ENCODE data around the gene MAP2K5.
"Not testable (repeated sequence)": the region's sequence is repeated elsewhere in the genome, so short reads cannot be mapped to it uniquely, and the experiment has no call there.

MAP2K5 gene

DNA sequence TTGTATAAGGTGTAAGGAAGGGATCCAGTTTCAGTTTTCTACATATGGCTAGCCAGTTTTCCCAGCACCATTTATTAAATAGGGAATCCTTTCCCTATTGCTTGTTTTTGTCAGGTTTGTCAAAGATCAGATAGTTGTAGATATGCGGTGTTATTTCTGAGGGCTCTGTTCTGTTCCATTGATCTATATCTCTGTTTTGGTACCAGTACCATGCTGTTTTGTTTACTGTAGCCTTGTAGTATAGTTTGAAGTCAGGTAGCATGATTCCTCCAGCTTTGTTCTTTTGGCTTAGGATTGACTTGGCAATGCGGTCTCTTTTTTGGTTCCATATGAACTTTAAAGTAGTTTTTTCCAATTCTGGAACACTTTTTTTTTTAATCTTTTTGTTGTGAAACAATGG is 130.3 kb downstream of the MAP2K5 start:
- DNase-seq (ENCODE audit: low spot score): not testable (repeated sequence)

DNA sequence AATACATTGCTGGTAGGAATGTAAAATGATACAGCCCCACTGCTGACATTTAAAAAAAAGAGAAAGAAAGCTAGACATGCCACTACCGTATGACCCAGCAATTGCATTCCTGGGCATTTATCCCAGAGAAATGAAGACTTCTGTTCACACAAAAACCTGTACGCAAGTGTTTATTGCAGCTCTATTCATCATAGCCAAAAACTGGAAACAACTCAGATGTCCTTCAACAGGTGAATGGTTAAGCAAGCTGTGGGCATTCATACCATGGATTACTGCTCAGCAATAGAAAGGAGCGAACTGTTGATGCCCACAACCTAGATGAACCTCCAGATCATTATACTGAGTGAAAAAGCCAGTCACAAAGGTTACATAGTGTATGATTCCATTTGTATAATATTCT is 132.5 kb downstream of the MAP2K5 start:
- no peak for DNase-seq (ENCODE audit: low spot score)

DNA sequence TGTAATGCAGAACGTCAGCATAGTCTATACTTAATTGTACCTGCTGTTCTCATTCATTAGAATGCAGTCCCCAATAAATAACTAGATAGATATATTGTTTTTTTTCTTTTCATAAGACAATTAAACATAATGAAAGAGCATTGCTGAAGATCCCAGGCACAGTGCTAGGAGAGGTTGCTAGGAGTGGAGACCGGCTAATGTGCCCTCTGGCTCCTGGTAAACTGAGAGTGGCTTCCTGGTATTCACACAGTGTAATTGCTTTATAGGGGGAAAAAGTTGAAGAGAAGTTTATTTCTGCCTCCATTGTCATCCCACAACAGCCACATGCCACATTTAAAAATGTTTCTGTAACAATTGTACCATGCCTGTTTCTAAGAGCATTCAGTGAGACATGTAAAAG is 135.6 kb downstream of the MAP2K5 start:
- DNase-seq (ENCODE audit: low spot score): no peak

- no peak for DNase-seq (ENCODE audit: low spot score)
Observed at GRCh38 chr15:67678993-67679392, 136.5 kb downstream of the MAP2K5 start.

DNA sequence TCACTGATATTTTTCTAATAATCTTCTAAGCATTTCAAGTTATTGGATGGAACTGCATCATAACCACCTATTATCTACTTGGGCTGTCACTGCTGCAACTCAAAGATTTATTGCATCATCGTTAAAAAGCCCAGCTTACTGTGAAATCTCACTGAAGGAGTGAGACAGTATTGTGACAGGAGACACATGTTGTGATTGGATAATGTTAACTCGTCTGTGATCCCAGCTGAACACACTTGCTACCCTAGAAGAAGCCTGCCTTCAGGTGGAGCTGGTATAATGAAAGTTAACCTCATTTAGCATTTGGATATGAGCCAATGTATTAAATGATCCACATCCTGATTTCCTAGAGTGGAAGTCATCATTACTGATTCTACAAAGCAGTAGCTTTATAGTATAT is 138.1 kb downstream of the MAP2K5 start:
- no peak for DNase-seq (ENCODE audit: low spot score)

GRCh38 chr15:67685008-67685599 is 142.6 kb downstream of the MAP2K5 start:
- no peak for DNase-seq (ENCODE audit: low spot score)

DNA sequence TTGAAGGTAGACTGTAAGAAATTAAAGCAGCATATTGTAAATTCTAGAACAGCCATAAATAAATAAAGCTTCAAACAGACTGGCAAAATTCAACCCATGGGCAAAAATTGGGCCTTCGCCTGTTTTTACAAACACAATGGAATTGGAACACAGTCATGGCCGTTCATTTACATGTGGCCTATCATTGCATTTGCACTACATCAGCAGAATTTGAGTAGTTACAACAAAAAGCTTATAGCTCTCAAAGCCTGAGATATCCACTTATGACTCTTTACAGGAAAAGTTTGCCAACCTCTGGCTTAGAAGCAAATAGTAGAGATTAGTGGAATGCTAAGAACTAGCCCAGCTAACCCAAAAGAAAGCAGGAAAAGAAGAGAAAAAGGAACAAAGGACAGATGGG is 143.2 kb downstream of the MAP2K5 start:
- no peak for DNase-seq (ENCODE audit: low spot score)

DNA sequence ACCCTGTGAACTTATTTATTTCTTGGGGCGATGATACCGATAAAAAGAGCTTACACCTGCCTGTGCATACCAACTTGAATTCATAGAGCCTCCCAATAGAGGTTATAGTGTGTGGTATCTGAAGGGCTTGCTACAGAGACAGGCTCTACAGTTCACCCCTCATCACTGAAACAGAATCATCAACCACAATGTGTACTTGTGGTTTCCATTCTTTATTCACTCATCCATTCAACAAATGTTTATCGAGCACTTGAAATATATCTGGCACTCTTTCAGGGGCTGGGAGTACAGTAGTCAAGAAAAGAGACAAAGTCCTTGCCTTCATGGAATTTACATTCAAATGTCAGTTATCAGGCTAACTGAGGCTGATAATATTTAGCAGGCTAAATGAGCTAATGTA is 148.4 kb downstream of the MAP2K5 start:
- no peak for DNase-seq (ENCODE audit: low spot score)

GRCh38 chr15:67691450-67691849 is 148.9 kb downstream of the MAP2K5 start:
- DNase-seq (ENCODE audit: low spot score): no peak

- DNase-seq (ENCODE audit: low spot score): no peak
Observed at GRCh38 chr15:67692573-67692972, 150.1 kb downstream of the MAP2K5 start.

DNA sequence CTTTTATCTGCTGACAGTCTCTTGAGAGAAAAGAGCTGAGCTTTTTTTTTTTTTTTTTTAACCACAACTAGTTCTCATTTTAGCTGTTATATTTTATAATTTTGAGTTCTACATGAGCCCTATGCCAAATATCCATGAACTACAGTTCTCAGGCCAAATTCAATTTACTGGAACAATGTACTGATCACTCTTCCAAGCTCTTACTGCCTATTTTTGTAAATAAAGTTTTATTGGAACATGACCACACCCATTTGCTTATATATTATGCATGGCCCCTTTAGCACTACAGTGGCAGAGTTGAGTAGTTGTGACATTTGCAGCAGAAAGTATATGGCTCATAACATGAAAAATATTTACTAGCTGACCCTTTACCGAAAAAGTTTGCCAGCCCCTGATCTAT is 153.6 kb downstream of the MAP2K5 start:
- no peak for DNase-seq (ENCODE audit: low spot score)

- no peak for DNase-seq (ENCODE audit: low spot score)
Observed at GRCh38 chr15:67700023-67700422, 157.5 kb downstream of the MAP2K5 start.

DNA sequence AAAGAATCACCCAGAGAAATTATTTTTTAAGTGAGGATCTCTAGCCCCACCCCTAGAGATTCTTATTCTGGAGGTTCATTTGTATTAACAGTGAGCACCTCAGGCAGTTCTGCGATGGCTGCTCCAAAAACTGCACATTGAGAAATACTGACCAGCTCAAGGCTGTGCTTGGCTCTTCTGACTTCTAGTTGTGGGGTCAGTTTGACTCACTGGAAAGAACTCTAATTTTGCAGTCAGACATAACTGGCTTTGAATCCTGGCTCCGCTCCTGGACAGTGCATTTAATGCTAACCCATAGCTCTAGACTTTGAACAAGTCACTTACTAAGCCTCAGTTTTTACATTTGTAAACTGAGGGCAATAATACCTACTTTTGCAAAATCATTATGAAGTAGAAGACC is 159.2 kb downstream of the MAP2K5 start:
- DNase-seq (ENCODE audit: low spot score): no peak

GRCh38 chr15:67707520-67708283 is 165.2 kb downstream of the MAP2K5 start:
- DNase-seq (ENCODE audit: low spot score): no peak

- DNase-seq (ENCODE audit: low spot score): no peak
Observed at GRCh38 chr15:67708500-67708899, 166.0 kb downstream of the MAP2K5 start.

DNA sequence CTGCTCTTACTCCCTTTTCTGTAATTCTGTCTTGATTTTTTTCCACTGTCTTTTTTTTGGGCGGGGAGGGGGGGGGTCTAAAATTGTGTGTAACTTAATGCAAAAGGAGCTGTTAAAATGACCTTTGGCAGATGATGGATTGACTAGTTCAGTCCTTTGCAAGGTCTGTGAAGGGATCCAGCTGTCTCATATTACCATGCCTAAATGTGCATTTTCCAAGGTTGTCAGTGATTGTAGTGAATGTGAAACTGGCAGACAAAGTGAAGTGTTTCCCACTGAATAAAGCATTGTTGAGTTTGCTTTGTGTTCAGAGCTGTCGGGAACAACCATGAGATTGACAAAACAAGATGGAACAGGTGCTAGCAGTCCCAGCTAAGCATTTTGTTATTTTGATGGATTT is 172.7 kb downstream of the MAP2K5 start:
- DNase-seq (ENCODE audit: low spot score): no peak

GRCh38 chr15:67716171-67716570 is 173.7 kb downstream of the MAP2K5 start:
- no peak for DNase-seq (ENCODE audit: low spot score)

DNA sequence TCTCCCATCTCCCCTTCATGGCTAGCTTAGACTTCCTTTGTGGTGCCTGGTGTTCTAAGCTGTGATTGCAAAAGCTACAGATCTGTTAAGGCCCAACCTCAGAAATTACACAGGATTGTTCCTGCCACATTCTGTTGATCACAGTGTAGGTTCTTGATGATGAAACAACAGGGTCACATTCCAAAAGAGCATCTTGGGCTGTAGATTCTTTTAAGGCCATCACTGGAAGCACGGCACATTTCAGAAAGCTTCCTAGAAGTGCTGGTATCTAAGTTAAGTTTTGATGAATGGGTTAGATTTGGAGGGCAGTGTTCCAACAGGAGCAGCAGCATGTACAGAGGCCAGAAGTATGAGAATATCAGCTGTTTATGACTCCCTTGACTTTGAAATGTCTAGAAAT is 175.3 kb downstream of the MAP2K5 start:
- no peak for DNase-seq (ENCODE audit: low spot score)

DNA sequence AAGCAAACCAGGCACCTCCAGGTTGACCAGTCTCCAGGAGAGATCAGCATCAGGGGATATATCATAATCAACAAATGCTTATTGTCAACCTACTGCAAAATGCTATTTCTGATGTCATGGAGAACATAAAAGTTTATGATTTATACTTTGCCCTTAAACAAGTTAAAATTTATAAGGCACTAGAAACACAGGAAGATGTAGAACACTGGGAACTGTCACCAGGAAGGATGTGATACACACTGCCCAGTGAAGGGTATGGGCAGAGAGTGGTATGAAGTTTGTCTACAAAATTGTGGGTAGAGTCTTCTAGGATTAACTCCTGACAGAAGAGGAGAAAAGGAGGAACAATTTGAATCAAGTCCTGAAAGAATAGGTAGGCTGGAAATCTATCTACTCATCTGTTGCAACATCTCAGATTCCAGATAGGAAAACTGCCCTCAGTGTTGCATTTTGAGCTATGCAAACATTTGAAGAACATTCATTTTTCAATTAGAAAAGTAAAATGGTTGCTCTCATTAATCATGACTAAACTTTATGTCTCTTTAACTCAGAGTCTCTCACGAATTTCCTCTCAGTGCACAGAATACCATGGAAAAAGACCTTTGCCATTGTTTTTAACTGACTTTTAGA is 176.9 kb downstream of the MAP2K5 start:
- DNase-seq (ENCODE audit: low spot score): no peak

DNA sequence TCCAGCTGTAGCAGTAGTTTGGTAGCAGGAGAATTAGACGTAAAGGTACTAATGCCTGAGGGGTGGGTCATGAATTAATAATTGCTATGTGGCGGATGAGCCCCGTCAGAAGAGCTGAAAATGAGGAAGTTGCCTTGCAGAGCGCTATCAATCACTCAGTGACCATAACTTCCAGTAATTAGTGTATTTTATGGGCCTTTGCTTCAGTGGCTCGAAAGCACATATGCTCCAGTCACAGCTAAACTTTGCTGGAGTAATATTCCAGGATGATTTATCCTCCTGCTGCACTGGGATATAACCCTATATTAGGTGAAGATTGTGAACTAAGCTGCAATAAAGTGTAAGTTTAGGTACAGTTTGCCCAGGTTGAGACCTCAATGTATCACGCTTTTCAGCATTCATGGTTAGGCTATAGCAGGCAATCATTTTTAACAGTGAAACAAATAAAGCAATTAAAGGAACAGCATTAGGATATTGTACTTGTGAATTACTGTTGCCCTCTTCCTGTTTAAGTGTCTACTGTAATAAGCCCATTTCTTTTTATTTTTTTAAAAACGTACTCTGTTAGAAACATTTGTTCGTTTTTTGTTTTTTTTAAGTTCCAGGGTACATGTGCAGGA is 178.2 kb downstream of the MAP2K5 start:
- DNase-seq (ENCODE audit: low spot score): no peak

DNA sequence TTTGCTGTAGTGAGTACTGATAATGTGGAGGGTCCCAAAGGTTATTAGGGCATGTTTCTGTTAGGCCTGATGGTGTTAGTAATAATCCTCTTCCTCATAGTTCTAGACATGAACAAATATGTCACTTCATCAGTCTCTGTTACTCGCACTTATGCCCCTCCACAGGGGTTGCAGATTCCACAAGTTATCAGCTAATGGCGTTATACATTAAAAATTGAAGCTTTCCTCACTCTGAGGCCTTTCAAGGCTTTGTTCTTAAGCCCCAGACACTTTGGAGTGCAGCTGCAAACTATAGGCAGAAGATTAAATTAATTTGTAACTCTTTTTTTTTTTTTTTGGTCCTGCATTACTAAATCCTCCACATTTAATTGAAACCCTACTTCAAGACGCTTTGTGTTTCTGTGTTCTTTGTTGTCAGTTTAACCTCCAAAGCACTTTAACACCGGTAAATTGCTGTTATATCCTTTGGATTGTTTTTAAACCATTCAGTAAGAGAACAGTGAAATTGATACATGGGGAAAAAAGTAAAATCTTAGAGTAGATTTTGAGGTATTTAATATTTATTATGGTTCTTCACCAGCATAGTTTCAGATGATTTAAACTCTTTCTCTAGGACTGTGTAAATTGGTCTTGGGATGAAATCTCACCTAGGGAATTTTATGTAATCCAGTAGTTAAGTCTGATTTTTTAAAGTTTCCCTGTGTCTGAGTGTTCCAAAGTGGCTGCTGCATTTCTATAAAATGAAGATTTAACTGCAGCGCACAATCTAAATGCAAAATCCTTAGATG is 179.7 kb downstream of the MAP2K5 start:
- no peak for DNase-seq (ENCODE audit: low spot score)

- no peak for DNase-seq (ENCODE audit: low spot score)
Observed at GRCh38 chr15:67723294-67724024, 181.0 kb downstream of the MAP2K5 start.

Data from HuH-7 (cell line).